HepG2 (cell line): ENCODE results near the gene CHRM5. TPM values are rescaled to one million over a fixed set of nuclear protein-coding genes. Genes with fewer than 3 reads are reported as not detected.

Experiments used
- DDIT3 ChIP-seq: sonication (generic); formaldehyde crosslinking; IDR thresholded peaks from 2 replicates; pipeline ENCODE4 v1.4.0; 2020; ENCODE audit warnings: mild to moderate bottlenecking, missing genetic modification reagents
- PHB2 ChIP-seq: fragments of 450-650 bp; IDR thresholded peaks from 2 replicates; pipeline ENCODE4 v1.6.1; 2018; ENCODE audit not compliant: partially characterized antibody
- REL ChIP-seq: sonication (generic); formaldehyde crosslinking; conservative IDR thresholded peaks from 2 replicates; pipeline ENCODE4 v1.8.0; 2022; ENCODE audit warnings: mild to moderate bottlenecking, missing genetic modification reagents, moderate library complexity
- SIX4 ChIP-seq: sonication (generic); formaldehyde crosslinking; IDR thresholded peaks from 2 replicates; pipeline ENCODE4 v1.4.0; 2020; ENCODE audit warnings: missing genetic modification reagents
- SRSF4 ChIP-seq: fragments of 200-400 bp; formaldehyde crosslinking; IDR thresholded peaks from one replicate; pipeline ENCODE4 v1.6.1; 2018; ENCODE audit warnings: mild to moderate bottlenecking, low read depth, low read length, moderate library complexity; ENCODE audit not compliant: poor library complexity, severe bottlenecking
- TCF7 ChIP-seq: sonication (generic); IDR thresholded peaks from 2 replicates; pipeline ENCODE4 v1.6.1; 2016; ENCODE audit warnings: antibody characterized with exemption, low read depth
- THAP11 ChIP-seq: IDR thresholded peaks from 2 replicates; pipeline ENCODE4 v1.6.1; 2016; ENCODE audit warnings: missing biosample characterization, missing genetic modification reagents
- ZBTB2 ChIP-seq: sonication (generic); formaldehyde crosslinking; IDR thresholded peaks from 2 replicates; pipeline ENCODE4 v1.8.0; 2022; ENCODE audit warnings: low read depth, missing genetic modification reagents
- ZNF281 ChIP-seq: sonication (generic); formaldehyde crosslinking; IDR thresholded peaks from 2 replicates; pipeline ENCODE4 v1.4.0; 2020; ENCODE audit warnings: missing genetic modification reagents, borderline replicate concordance
- ZNF33B ChIP-seq: sonication (generic); formaldehyde crosslinking; IDR thresholded peaks from 2 replicates; pipeline ENCODE4 v1.5.1; 2020; ENCODE audit warnings: mild to moderate bottlenecking, missing genetic modification reagents
- ZNF451 ChIP-seq: sonication (generic); formaldehyde crosslinking; IDR thresholded peaks from 2 replicates; pipeline ENCODE4 v1.5.0; 2020; ENCODE audit warnings: mild to moderate bottlenecking, missing genetic modification reagents
- ZNF781 ChIP-seq: sonication (generic); formaldehyde crosslinking; IDR thresholded peaks from 2 replicates; pipeline ENCODE4 v1.5.1; 2020; ENCODE audit warnings: borderline replicate concordance, mild to moderate bottlenecking, missing genetic modification reagents; ENCODE audit errors: not compliant biosample characterization
- ZSCAN29 ChIP-seq: sonication (generic); formaldehyde crosslinking; conservative IDR thresholded peaks from 2 replicates; pipeline ENCODE4 v1.4.0; 2020; ENCODE audit warnings: mild to moderate bottlenecking, missing genetic modification reagents
- polyA plus RNA-seq, 8 experiments: library from polyadenylated mRNA; depleted of rRNA in 3 of 8; stranded (reverse) in 7 of 8; unstranded in 1 of 8; fragments of >200 nt; fragmentation: Illumina TruSeq in 4 of 8; extraction: Trizol in 4 of 8; gene quantifications; 2 replicates each; pipeline versions ENCODE4 v1.2.1 to v1.2.3, GENCODE V29; 2011 to 2016; ENCODE audit warnings: low read depth in 4 of 8, missing spikeins in 1 of 8, mixed read lengths in 1 of 8; ENCODE audit not compliant: insufficient read depth in 1 of 8
- total RNA-seq, 5 experiments: library from RNA; depleted of rRNA; stranded (reverse); fragments of >200 nt; fragmentation: Illumina TruSeq; extraction: Trizol; gene quantifications; 2 replicates each; pipeline ENCODE4 v1.2.3, GENCODE V29; 2016; ENCODE audit warnings: low read depth in 1 of 5
- TF ChIP-seq, protein P1 (sequence below): sonication (generic); formaldehyde crosslinking; IDR thresholded peaks from 2 replicates; pipeline ENCODE4 v1.8.1; 2023; ENCODE audit warnings: mild to moderate bottlenecking, missing genetic modification reagents
- TF ChIP-seq, protein P2 (sequence below): sonication (generic); formaldehyde crosslinking; IDR thresholded peaks from 2 replicates; pipeline ENCODE4 v1.5.0; 2020; ENCODE audit warnings: mild to moderate bottlenecking, missing genetic modification reagents, moderate library complexity
- TF ChIP-seq, protein P3 (sequence below): sonication (generic); formaldehyde crosslinking; IDR thresholded peaks from 2 replicates; pipeline ENCODE4 v1.9.0; 2021; ENCODE audit warnings: missing genetic modification reagents, mild to moderate bottlenecking, borderline replicate concordance
- TF ChIP-seq, protein P4 (sequence below): sonication (generic); formaldehyde crosslinking; IDR thresholded peaks from 2 replicates; pipeline ENCODE4 v1.4.0; 2020; ENCODE audit warnings: missing genetic modification reagents, low read depth, mild to moderate bottlenecking, borderline replicate concordance

CHRM5 gene
- total and polyA plus RNA-seq, 2 of the 13 experiments (the other 11 are each of a cell fraction or from before 2014, with no cell fraction given): not detected

GRCh38 chr15:34101366-34102174, 133.3 kb downstream of the CHRM5 start, which contains the start of the genes EMC7 and PGBD4 (continued):
- TF ChIP-seq ZNF281 (no peak), TCF7 (no peak), ZBTB2 (CRISPR knock-in tag) (no peak), ZNF451 (CRISPR knock-in tag) (peak; percentile 75; the same call in 1 of the 2 replicates), SIX4 (CRISPR knock-in tag) (peak; percentile 47; the same call in 1 of the 2 replicates), PHB2 (no peak), ZNF781 (CRISPR knock-in tag) (no peak), SRSF4 (no peak), THAP11 (peak; percentile 95), ZNF33B (peak; percentile 79; the same call in 1 of the 2 replicates), ZSCAN29 (0 out of 2 replicates have a peak, but pooled peaks have one; percentile 42), REL (no peak), DDIT3 (CRISPR knock-in tag) (no peak)
- TF ChIP-seq, protein P1, sequence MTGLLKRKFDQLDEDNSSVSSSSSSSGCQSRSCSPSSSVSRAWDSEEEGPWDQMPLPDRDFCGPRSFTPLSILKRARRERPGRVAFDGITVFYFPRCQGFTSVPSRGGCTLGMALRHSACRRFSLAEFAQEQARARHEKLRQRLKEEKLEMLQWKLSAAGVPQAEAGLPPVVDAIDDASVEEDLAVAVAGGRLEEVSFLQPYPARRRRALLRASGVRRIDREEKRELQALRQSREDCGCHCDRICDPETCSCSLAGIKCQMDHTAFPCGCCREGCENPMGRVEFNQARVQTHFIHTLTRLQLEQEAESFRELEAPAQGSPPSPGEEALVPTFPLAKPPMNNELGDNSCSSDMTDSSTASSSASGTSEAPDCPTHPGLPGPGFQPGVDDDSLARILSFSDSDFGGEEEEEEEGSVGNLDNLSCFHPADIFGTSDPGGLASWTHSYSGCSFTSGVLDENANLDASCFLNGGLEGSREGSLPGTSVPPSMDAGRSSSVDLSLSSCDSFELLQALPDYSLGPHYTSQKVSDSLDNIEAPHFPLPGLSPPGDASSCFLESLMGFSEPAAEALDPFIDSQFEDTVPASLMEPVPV (CRISPR knock-in tag): peak; percentile 54; the same call in 1 of the 2 replicates
- TF ChIP-seq, protein P2, sequence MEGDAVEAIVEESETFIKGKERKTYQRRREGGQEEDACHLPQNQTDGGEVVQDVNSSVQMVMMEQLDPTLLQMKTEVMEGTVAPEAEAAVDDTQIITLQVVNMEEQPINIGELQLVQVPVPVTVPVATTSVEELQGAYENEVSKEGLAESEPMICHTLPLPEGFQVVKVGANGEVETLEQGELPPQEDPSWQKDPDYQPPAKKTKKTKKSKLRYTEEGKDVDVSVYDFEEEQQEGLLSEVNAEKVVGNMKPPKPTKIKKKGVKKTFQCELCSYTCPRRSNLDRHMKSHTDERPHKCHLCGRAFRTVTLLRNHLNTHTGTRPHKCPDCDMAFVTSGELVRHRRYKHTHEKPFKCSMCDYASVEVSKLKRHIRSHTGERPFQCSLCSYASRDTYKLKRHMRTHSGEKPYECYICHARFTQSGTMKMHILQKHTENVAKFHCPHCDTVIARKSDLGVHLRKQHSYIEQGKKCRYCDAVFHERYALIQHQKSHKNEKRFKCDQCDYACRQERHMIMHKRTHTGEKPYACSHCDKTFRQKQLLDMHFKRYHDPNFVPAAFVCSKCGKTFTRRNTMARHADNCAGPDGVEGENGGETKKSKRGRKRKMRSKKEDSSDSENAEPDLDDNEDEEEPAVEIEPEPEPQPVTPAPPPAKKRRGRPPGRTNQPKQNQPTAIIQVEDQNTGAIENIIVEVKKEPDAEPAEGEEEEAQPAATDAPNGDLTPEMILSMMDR (CRISPR knock-in tag): peak; percentile 6; the same call in 1 of the 2 replicates
- TF ChIP-seq, protein P3, sequence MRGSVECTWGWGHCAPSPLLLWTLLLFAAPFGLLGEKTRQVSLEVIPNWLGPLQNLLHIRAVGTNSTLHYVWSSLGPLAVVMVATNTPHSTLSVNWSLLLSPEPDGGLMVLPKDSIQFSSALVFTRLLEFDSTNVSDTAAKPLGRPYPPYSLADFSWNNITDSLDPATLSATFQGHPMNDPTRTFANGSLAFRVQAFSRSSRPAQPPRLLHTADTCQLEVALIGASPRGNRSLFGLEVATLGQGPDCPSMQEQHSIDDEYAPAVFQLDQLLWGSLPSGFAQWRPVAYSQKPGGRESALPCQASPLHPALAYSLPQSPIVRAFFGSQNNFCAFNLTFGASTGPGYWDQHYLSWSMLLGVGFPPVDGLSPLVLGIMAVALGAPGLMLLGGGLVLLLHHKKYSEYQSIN (CRISPR knock-in tag): no peak
- TF ChIP-seq, protein P4, sequence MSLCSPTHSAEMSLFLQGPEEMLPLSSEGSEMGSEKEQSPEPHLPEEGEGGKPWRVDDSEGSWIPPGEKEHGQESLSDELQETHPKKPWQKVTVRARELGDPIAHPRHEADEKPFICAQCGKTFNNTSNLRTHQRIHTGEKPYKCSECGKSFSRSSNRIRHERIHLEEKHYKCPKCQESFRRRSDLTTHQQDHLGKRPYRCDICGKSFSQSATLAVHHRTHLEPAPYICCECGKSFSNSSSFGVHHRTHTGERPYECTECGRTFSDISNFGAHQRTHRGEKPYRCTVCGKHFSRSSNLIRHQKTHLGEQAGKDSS (CRISPR knock-in tag): peak; percentile 33; the same call in 1 of the 2 replicates
